Measurements from ENCODE around the gene NDUFB2. TPM values are rescaled to one million over a fixed set of nuclear protein-coding genes. Genes with fewer than 3 reads are reported as not detected.

NDUFB2 gene
- total and polyA plus RNA-seq, 2 of the 13 experiments (the other 11 are each of a cell fraction or from before 2014, with no cell fraction given) = 206 to 221 TPM

GRCh38 chr7:140696680-140697446 lies at the start of gene NDUFB2 (continued):
- peak; percentile 73; the same call in 1 of the 2 replicates for TF ChIP-seq ZNF383 (CRISPR knock-in tag; IDR thresholded peaks at IDR 0.05; ENCODE audit: borderline replicate concordance)
- no peak for TF ChIP-seq ZNF674 (CRISPR knock-in tag; IDR thresholded peaks at IDR 0.05; ENCODE audit: low read depth)
- peak; percentile 88 for TF ChIP-seq TAF15 (IDR thresholded peaks at IDR 0.05; ENCODE audit: low read depth, low read length, poor library complexity, severe bottlenecking)
- TF ChIP-seq KDM4B (CRISPR knock-in tag; IDR thresholded peaks at IDR 0.05) = no peak; the same call in none of the 2 replicates
- TF ChIP-seq TERF1 (CRISPR knock-in tag; IDR thresholded peaks at IDR 0.05) = no peak
- TF ChIP-seq PAF1 (CRISPR knock-in tag; IDR thresholded peaks at IDR 0.05) = no peak
- no peak for TF ChIP-seq PHB2 (IDR thresholded peaks at IDR 0.05; ENCODE audit: partially characterized antibody)
- TF ChIP-seq ETV6 (CRISPR knock-in tag; conservative IDR thresholded peaks at IDR 0.05) = no peak; the same call in 1 of the 2 replicates
- peak; percentile 16; the same call in 1 of the 2 replicates for TF ChIP-seq FOXA3 (CRISPR knock-in tag; IDR thresholded peaks at IDR 0.05)
- no peak for TF ChIP-seq SRF (IDR thresholded peaks at IDR 0.05; ENCODE audit: low read depth, low read length)
- no peak for TF ChIP-seq PBX3 (CRISPR knock-in tag; IDR thresholded peaks at IDR 0.05; ENCODE audit: borderline replicate concordance)
- TF ChIP-seq PHF20 (CRISPR knock-in tag; IDR thresholded peaks at IDR 0.05) = peak; percentile 71
- peak; percentile 43; the same call in 1 of the 2 replicates for TF ChIP-seq PITX1 (CRISPR knock-in tag; IDR thresholded peaks at IDR 0.05)
- TF ChIP-seq RERE (CRISPR knock-in tag; IDR thresholded peaks at IDR 0.05; ENCODE audit: low read depth) = no peak
- no peak; the same call in 1 of the 2 replicates for TF ChIP-seq ZNF619 (CRISPR knock-in tag; IDR thresholded peaks at IDR 0.05)
- no peak for TF ChIP-seq MTA3 (CRISPR knock-in tag; IDR thresholded peaks at IDR 0.05)
- TF ChIP-seq PRPF4 (IDR thresholded peaks at IDR 0.05; ENCODE audit: low read depth, low read length, poor library complexity, severe bottlenecking) = no peak
- TF ChIP-seq KLF9 (CRISPR knock-in tag; IDR thresholded peaks at IDR 0.05; ENCODE audit: low read depth) = no peak
- TF ChIP-seq ZNF547 (CRISPR knock-in tag; IDR thresholded peaks at IDR 0.05) = peak; percentile 25; the same call in 1 of the 2 replicates
